GM18858 (cell line): ENCODE measurements around the gene ISCU.
"Not testable (repeated sequence)": the region's sequence is repeated elsewhere in the genome, so short reads cannot be mapped to it uniquely, and the experiment has no call there.

ENCODE experiments used
- ATAC-seq: cut with Tn5 transposase; IDR thresholded peaks from one replicate; pipeline ENCODE4 v1.9.1; 2021; ENCODE audit not compliant: unreplicated experiment

Gene ISCU

DNA sequence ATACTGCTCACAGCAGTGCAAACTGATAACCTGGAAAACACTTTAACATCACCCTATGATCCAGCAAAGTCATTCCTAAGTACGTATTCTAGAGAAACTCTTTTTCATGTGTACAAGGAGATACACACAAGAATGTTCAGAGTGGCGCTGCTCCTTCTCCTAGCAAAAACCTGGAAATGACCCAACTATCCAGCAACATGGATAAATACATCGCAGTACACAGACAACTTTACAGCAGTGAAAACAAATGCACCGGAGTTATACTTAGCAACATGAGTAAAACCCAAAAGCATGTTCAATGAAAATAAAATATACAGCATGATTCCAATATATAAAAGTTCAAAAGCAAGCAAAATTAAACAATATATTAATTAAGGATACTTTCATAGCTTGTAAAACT lies 20.1 kb upstream of the ISCU start:
- ATAC-seq = no peak

DNA sequence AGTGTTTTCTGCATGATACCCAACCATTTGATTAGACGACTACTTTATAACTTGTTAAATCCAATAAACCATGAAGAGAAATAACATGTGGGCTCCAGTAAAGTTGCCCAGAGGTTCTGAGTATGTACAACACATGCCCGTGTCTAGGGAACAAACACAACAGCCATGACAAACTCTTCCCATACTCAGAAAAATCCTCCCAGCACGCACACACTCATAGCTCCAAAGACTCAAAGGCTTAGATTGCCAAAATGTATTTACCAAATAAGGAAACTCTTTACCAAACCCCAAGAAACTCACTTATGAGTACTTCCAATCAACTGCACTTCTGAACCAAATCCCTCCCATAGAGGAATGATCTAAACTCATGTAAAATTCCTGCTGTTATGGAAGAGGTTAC lies 18.7 kb upstream of the ISCU start:
- ATAC-seq = no peak

DNA sequence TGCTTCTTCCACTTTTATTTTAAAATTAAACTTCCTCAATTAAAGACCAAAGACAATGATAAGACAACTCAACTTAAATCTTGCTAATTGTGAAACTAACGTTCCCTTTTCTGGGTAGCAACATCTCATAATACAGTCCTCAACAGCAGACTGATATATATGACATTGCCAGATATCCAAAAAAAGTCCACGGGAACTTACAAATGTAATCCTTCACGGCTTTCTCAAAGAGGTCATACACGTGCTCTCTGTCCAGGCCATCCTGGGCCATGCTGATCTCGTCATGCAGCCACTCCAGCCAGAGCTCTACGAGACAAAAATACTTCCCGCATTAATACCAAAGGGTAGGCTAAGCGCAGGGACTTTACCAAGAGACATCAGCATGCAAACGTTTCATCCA lies 14.7 kb upstream of the ISCU start:
- ATAC-seq = no peak

DNA sequence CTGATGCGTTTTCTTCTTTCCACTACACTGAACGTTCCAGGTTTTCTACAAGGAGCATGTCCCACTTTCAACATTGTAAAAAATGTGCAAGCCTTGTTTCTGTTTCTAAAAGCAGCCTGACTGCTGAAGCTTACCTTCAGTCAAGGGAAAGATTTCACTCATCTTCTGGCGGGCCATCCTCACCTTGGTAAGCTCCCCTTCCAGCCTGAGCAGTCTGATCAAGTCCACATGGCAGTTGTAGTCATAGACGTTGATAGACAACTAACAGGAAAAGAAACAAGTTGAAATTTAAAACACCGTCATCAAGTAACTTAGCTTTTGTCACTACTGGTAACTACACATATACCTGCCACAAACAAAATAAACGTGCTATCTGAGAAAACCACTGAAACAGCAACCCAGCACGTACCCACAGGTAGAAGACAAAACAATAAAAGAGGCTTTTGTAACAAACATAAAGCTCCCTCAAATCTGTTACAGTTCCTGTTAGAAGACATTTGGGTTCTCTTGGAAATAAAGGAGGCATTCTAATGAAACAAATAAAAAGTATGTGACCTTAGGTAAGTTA lies 13.4 kb upstream of the ISCU start:
- no peak for ATAC-seq

DNA sequence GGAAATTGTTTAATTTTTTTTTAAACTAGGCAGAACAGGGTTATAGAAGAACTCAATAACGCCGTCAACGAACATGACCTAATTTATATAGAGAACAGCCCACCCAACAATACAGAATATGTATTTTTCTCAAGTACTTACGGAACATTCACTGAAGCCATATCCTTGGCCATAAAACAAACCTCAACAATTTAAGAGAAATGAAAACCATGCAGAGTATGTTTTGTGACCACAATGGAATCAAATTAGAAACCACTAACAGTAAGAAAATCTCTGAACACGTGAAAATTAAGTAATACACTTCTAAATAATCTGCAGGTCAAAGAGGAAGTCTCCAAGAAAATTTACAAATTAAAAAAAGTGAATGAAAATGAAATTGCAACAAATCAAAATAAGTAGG lies 10.9 kb upstream of the ISCU start:
- no peak for ATAC-seq

DNA sequence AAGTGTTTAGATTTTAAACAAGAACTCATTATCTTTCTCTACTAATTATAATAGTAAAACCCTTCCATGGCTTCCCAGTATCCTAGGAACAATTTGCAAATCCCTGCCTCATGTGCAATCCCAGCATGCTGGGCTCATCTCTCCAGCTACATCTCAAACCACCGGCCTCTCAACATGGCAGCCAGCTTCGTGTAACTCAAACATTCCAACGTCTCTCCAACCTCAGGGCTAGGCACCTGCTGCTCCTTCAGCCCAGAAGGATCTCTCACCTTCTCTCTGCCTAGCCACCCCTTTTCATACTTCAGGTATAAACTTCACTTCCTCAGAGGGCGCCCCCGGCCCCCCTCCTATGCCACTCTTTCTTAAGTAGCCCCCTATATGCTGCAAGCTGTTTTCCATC lies 8.6 kb upstream of the ISCU start:
- ATAC-seq = no peak

DNA sequence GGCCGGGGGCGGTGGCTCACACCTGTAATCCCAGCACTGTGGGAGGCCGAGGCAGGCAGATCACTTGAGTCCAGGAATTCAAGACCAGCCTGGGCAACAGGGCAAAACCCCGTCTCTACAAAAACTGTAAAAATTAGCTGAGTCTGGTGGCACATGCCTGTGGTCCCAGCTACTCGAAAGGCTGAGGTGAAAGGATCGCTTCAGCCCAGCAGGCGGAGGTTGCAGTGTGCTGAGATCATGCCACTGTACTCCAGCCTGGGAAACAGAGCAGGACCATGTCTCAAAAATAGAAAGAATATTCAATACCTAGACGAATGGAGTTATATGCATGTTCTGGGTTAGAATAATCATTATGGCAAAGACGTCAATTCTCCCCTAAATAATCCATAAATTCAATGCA lies 7.0 kb upstream of the ISCU start:
- ATAC-seq = not testable (repeated sequence)

DNA sequence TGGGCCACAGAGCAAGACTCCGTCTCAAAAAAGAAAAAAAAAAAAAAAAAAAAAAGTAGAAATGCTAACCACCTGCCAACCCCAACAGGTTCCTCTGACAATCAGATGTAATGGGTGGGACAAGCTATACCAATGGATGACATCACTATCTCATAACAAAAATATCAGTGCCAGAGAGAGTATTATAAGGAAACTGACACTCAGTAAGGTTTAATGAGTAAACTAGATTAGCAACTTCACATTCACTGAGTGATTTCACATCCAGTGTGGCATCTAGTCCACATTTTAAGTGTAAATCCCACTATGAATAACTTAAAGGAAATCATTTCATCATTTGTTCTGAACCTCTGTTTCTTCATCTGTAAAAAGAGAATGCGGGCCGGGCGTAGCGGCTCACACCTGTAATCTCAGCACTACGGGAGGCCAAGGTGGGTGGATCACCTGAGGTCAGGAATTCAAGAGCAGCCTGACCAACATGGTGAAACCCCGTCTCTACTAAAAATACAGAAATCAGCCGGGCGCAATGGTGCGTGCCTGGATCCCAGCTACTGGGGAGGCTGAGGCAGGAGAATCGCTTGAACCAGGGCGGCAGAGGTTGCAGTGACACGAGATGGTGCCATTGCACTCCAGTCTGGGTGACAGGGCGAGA lies 3.3 kb upstream of the ISCU start:
- ATAC-seq = no peak

DNA sequence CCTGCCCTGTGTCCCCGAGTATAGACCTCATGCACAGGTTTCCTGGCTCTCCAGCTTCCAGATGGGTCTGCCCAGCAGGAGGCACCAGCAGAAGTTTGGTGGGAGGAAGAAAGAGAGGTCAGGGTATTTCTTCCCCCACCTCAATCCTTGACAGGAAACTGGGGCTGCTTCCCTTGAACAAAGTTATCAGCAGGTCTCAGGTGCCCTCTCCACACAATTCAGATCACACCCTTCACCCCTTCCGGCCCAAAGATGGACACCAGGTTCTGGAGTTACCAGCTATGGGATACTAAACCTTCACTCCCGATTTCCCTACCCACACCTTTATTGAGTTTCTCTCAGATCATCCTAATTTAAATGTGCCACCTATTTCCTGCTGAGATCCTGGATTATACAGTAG lies 2.6 kb upstream of the ISCU start:
- no peak for ATAC-seq

DNA sequence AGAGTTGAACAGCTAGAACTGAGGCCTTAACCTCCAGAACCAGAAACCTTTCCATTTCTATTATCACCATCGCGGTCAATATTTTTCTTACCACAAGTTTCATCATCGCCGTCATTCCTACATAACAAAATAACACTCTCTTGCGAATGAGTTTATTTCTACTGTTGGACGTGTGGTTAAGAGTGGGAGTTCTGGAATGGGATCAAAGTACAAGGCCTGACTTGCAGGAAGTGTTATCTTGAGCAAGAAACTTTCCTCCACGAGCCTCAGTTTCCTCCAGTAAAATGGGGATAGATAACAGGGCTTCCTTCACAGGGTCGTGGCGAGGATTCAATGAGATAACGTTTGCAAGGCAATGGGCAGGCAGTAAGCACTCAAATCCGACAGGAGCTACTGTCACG lies 2.1 kb upstream of the ISCU start:
- no peak for ATAC-seq

DNA sequence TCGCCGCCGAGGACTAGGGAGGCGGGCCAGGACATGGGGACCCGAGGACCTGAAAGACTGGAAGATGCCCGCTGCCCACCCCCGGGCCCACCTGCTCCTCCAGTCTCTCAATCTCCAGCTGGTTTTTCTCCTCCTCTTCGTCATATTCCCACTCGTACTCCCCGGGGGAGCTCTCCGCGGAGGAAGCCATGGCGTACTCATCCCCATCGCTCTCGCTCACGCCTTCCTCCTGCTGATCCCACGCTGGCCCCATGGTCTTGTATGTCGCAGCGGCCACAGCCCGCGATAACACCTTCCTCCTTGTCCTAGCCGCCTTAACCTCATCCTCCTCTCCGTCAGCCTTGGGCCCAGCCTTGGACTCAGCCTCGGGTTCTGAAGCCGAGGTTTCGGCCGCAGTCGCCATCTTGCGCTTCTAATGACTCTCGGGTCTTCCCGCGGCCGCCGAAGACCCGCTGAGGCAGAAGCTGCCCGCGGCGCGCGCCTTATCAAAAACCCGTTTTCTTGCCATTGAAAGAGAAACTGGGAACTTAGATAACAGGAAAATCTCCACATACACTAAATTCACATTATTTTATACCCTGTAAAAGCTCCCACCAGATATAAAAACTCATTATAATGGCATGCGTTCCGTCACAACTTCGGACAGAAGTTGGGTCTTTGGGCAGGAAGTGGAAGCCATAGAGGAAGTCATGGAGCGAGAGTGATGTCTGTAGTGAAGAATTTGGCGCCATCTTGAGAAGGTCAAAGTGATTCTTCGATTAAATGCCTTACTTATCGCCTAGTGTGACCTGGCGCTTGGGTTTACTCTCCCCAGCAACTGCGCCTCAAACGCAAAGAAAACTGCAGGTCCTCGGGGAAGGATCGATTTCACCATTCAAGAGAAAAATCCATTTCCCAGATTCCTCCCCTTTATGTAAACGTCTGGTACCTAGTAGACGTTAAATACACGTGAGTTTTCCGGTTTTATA lies 1.4 kb upstream of the ISCU start, which contains the start of gene SART3:
SART3 (minus strand) TSS at position 422 of the 968 bp plus-strand sequence; CDS start at position 403, 19 bp downstream.
- ATAC-seq = peak; percentile 27

DNA sequence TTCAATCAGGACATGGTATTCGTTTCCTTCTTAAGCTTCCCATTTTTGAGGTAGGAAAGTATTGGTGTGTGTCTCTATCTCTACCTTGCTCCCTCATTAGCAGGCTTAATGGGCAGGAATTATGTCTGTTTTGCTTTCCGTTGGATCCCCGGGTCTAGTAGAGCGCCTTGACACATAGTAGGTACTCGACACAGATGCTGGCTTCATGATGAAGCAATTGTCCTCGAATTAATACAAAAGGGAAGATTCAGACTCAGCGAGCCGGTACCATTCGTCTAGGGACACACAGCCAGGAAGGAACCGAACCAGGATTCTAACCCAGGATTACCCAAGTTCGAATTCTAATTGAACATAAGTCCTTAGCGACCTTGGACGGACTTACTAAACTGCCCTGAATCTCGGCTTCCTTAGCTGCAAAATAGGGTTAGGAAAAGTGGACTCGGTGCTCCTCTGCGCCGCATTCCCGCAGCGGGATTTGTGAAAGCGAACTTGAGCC lies 496 bp upstream of the ISCU start:
- ATAC-seq = no peak

DNA sequence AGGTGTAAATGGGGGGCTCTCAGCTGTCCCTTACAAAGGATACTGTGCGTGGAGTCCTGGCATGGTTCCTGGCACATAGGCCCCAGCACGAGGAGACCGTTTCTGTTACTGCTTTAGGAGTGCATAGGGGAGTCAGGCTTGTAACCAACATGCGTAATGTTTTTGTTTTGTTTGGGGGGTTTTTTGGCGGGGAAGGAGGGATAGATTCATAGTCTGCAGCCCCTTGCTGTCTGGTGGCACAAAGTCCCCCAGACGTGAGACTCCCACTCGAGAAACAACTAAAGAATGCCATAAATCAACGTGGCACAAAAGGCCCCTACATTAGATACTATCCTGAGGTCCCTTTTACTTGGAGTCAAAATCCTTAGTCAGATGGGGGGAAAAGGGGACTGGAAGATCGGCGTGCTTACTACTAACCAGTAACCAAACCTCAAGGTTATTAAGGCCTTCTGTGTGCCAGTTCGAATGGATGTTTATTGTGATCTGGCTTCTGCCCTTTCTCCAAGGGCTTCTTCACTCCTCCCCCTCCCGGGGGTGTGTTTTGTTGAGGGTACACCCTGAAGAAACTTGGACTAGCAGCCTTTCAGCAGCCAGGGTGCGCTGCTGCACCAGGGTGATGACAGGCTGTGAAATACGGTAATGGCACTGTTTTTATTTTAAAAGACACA lies 874 bp downstream of the ISCU start:
- ATAC-seq = no peak

DNA sequence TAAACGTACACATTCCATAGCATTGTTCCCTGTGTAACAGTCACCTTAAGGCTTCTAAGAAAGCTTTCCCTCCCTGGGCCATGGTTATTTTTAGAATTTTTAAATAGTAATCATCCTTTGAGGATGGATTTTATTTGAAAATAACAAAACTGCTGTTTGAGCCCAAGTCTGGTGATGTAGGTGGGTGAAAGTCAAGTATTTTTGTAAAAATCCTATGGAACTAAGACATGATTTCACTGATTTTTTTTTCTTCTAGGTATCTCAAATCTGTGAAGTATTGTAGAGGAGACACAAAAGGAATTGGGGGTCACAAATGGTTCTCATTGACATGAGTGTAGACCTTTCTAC lies 1.4 kb downstream of the ISCU start:
- ATAC-seq = no peak

DNA sequence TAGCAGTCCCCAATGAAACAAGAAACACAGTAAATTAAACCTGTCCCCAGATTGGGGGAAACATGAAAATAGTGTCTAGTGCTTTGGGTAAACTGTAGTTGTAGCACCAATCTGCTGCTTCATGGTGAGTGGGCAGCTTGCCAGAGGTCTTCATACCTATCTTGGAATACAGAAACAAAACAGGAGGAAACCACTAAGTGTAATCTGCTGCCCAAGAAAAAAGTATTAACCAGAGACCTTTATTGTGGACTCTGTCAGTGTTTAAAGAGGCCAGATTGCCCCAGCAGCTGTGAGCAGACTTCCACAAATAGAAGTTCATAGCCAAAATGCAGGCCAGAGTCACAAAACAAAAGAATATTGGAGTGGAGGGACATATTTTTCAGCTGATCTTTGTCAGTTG lies 2.3 kb downstream of the ISCU start:
- no peak for ATAC-seq

DNA sequence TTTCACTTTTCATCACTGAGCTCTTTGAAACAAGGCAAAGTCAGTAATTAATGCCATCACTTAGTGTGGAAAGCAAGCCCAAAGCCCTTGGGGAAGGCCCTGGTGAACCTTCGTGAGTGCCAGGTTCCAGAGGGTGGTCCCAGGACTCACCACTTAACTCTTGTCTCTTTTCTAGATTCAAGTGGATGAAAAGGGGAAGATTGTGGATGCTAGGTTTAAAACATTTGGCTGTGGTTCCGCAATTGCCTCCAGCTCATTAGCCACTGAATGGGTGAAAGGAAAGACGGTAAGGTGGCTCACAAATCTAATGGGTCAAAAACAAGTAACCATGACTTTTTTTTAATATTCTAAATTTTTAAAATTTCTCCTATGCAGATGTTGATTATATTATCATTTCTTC lies 2.8 kb downstream of the ISCU start:
- ATAC-seq = no peak

DNA sequence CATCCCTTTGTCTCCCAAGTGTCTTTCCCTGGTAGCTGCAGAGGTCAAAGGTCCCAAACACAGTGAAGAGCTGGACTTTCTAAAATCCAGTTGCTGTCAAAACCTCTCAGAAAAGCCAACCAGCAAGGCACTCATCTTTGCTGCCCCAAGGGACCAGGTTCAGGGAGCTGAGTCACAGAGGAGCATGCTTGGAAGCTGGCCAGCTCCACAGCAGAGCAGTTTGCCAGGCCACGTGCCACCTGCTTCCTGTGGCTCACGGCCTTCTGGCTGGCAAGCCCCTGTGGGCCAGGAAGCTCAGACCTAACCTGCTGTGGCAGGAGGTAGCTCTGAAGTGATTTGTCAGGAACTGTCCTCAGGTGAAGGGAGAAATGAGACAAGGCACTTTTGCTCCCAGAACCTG lies 3.6 kb downstream of the ISCU start:
- no peak for ATAC-seq

DNA sequence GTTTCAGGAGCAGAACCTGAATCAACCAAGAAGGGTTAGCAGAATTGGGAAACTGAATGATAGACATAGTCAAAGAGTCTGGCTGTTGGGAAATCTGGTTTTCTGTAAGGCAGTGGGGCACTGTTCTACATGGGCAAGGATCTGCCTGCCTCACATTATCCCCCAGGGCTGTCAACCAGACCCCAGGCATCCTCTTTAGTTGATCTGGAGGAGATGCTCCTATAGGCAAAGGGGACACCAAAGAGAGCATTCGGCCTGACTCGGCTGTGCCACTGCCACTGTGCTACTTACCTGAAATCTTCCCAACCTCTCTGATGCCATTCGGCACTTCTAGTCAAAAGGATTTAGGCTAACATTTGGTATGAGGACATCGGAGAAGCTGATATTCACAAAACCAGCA lies 4.1 kb downstream of the ISCU start:
- no peak for ATAC-seq

DNA sequence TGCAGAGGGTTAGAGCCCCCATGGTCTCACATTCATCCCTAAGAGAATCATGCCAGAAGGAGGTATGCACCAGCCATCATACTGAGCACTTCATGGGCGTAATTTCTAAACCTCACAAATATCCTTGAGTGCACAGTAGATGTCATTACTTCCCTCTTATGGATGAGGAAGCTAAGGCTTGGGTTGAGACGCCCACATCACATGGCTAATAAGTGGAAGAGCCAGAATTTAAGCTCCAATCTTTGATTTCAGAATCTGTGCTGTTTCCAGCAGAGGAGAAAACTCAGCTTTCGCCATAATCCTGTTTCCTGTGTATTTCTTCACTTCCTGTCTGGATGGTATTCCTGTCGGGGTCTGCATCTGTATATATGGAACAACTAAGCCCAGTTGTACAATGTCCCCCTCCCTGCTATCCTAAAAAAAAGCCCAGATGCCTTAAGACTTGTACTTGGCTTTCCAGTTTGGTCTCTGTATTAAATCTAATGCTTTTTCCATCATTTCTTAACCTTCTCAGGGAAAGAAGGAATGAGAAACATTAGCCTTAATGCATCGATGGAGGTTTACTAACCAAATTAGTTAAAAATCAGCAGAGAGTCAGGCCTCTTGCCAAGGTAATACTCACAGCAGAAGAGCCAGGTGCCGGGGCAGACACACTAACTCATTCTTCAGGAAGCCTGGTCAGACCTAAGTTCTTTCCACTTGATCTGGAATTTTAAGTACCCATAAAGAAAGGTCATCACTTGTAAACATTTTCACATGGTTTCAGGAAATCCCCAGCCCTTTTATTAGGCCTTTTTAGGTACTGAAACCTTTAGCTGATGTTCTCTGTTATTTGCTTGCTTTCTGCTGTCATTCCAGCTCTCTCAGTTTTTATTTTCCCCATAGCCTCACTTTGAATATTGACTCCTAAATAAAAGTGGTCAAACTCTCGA lies 5.3 kb downstream of the ISCU start:
- no peak for ATAC-seq
